ENCODE data around the gene HOPX. TPM values are rescaled to one million over a fixed set of nuclear protein-coding genes. Genes with fewer than 3 reads are reported as not detected.
A peak's percentile ranks its signal among the peaks of the same experiment; 100 is the strongest.

Gene HOPX
- polyA plus RNA-seq, 2 of the 4 experiments (the other 2 are of a cell fraction) = not detected

DNA sequence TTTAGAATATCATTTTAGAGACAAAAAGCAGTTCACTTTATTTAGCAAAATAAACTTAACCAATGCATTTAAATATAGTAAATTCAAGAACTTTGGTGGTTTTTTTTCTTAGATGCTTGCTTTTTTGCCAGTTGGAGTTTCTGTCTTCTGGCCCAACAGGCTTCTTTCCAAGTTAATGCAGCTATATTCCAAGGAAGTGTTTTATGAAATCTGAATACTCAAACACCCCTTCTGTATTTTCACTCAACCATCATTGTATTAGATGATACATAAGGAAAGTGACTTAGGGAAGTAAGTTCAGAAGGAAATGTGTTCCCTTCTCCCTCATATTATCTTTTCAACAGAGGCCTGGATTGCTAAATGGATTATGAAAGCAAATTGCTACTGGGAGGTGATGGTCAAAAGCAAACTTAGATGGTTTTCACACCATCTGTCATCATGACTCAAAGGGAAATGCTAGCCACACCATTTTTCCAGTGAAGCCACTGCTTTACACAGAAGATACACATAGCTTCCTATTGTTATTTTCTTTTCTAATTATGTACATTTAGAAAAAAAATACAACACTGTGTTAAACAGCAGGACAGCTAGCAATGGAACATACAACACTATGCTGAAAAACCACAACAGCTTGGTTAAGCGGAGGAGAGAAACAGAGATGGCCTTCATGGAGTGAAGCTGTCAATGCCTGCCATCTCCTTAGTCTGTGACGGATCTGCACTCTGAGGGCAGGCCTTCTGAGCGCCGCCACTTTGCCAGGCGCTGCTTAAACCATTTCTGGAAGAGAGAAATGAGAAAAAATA is 32.9 kb downstream of the HOPX start (continued):
- no peak for TF ChIP-seq RCOR1 (IDR thresholded peaks at IDR 0.05; ENCODE audit: low read depth, low read length)

DNA sequence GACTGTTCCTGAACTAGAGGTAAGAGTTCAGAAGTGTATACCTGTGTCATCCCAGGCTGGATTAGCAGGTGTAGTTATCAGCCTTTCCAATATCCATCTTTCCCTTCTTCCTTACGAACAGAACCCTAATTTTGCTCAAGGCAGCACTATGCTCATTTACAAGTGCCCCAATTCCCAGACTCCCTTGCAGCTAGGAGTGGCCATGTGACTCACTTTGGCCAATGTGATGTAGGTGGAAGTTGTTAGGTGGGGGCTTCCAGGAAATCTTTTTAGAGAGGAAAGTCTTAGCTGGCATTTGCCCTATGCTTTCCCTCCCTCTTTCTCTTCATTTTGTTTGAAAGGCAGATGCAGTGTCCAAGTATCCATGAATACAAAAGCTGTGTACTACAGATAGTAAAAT is 34.8 kb downstream of the HOPX start:
- no peak for DNase-seq (ENCODE audit: low read depth in 1 of 2, low spot score in 1 of 2)
- Histone ChIP-seq H3K4me2 (no peak overlapping the region), H3K27ac (no peak overlapping the region), H3K4me1 (peaks cover 4% of the 10 kb centered on the region; the same call in 2 of the 3 replicates), H3K4me3 (no peak overlapping the region), H3K9me3 (no peaks in the 10 kb centered on the region)
- FAIRE-seq = no peak
- TF ChIP-seq KDM1A (IDR thresholded peaks at IDR 0.05; ENCODE audit: low read depth) (no peak), POLR2AphosphoS2 (conservative IDR thresholded peaks at IDR 0.05; ENCODE audit: low read length) (no peak), ZNF302 (CRISPR knock-in tag; IDR thresholded peaks at IDR 0.05) (no peak), ZFP36 (IDR thresholded peaks at IDR 0.05; ENCODE audit: borderline replicate concordance, partially characterized antibody) (no peak), ZSCAN20 (CRISPR knock-in tag; IDR thresholded peaks at IDR 0.05) (no peak), FOSB (CRISPR knock-in tag; IDR thresholded peaks at IDR 0.05) (no peak)
- POLR2A ChIA-PET = no interaction called here
- CTCF ChIA-PET = no interaction called here
- 40% methylated on average over 1 of the region's 1 CpG for WGBS (ENCODE audit: missing lambda C conversion rate)
- no peak for ATAC-seq

DNA sequence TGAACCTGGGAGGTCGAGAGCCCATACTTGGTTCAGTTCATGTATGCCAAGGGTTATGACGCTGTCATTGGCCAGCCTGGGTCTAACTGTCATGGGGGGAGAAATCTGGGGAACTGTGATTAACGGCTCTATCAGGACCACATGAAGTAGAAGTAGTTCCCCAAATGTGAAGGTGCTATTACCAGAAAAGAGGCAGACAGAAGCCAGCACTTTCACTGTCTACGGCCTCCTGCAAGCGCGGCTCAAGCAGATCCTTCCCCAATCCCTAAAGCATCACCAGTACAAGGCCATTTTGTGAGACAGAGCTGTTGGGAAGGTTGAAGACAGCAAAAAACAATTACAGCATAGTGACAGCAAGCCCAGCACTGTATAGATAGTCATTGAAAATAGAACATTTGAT is 37.5 kb downstream of the HOPX start:
- FAIRE-seq = no peak
- Histone ChIP-seq H3K9me3 (no peaks in the 10 kb centered on the region), H3K4me2 (no peak overlapping the region), H3K27ac (no peak overlapping the region), H3K4me3 (no peak overlapping the region), H3K4me1 (peaks cover 13% of the 10 kb centered on the region)
- no peak for TF ChIP-seq RFX5 (IDR thresholded peaks at IDR 0.05)
- no peak for TF ChIP-seq MYC (IDR thresholded peaks at IDR 0.05; ENCODE audit: borderline replicate concordance, low read length)
- TF ChIP-seq, protein P1, sequence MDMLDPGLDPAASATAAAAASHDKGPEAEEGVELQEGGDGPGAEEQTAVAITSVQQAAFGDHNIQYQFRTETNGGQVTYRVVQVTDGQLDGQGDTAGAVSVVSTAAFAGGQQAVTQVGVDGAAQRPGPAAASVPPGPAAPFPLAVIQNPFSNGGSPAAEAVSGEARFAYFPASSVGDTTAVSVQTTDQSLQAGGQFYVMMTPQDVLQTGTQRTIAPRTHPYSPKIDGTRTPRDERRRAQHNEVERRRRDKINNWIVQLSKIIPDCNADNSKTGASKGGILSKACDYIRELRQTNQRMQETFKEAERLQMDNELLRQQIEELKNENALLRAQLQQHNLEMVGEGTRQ (IDR thresholded peaks at IDR 0.05) = no peak
- TF ChIP-seq HEYL (CRISPR knock-in tag; IDR thresholded peaks at IDR 0.05) = no peak
- TF ChIP-seq EP300 (IDR thresholded peaks at IDR 0.05) = no peak
- TF ChIP-seq TFCP2L1 (CRISPR knock-in tag; IDR thresholded peaks at IDR 0.05) = no peak
- no peak for TF ChIP-seq ZNF302 (CRISPR knock-in tag; IDR thresholded peaks at IDR 0.05)
- no peak for TF ChIP-seq TP53 (CRISPR knock-in tag; IDR thresholded peaks at IDR 0.05)
- TF ChIP-seq, protein P2, sequence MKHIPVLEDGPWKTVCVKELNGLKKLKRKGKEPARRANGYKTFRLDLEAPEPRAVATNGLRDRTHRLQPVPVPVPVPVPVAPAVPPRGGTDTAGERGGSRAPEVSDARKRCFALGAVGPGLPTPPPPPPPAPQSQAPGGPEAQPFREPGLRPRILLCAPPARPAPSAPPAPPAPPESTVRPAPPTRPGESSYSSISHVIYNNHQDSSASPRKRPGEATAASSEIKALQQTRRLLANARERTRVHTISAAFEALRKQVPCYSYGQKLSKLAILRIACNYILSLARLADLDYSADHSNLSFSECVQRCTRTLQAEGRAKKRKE (CRISPR knock-in tag; IDR thresholded peaks at IDR 0.05; ENCODE audit: low read depth) = no peak
- no peak for TF ChIP-seq HOXA7 (CRISPR knock-in tag; IDR thresholded peaks at IDR 0.05)
- TF ChIP-seq CHD4 (IDR thresholded peaks at IDR 0.05; ENCODE audit: borderline replicate concordance) = no peak
- CTCF ChIA-PET = no interaction called here
- DNase-seq (ENCODE audit: low read depth in 1 of 2, low spot score in 1 of 2) = no peak
- 84% methylated on average over 6 of the region's 6 CpGs for WGBS (ENCODE audit: missing lambda C conversion rate)
- no peak for ATAC-seq
- POLR2A ChIA-PET = no interaction called here

DNA sequence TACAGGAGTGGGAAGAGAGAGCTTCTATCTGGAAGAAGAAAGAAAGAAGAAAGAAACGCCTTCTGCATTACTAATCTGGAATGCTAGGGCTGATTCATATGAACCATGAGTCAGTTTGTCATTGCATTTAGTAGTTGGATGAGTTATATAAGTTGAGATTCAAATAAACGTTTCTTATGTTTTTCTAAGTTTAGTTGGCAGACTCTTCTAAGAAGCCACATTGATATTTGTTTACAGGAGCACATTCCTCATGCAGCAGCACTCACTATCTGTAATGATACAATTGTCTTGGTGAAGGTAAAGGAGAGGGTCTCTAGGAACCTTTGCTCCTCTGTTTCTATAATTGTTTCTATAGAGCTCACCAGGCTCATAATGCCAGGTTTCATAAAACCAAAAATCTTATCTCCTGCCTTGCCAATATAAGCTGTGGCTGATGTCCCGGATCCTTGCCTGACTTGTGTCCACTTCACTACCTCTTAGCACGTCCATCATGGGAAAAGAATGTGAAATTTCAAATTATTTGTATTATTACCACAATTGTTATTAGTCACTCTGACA is 39.5 kb downstream of the HOPX start:
- 5% methylated on average over 4 of the region's 4 CpGs for WGBS (ENCODE audit: missing lambda C conversion rate)
- Histone ChIP-seq H3K4me1 (peaks cover 13% of the 10 kb centered on the region), H3K27ac (peak overlapping the region; percentile 40 to 77; a peak in 4 of 6 replicates), H3K4me2 (peak overlapping the region; percentile 64), H3K9me3 (no peaks in the 10 kb centered on the region), H3K4me3 (no peak overlapping the region)
- peak; percentile 89 to 92 for ATAC-seq
- peak; percentile 62; the same call in 1 of the 2 replicates for TF ChIP-seq FOSL2 (IDR thresholded peaks at IDR 0.05)
- TF ChIP-seq FOSL2 (CRISPR knock-in tag; IDR thresholded peaks at IDR 0.05) = peak; percentile 74
- TF ChIP-seq RAD21 (conservative IDR thresholded peaks at IDR 0.05 in 1 of 2, IDR thresholded peaks at IDR 0.05 in 1 of 2) = no peak
- peak; percentile 73 for TF ChIP-seq JUNB (IDR thresholded peaks at IDR 0.05)
- TF ChIP-seq, protein P3, sequence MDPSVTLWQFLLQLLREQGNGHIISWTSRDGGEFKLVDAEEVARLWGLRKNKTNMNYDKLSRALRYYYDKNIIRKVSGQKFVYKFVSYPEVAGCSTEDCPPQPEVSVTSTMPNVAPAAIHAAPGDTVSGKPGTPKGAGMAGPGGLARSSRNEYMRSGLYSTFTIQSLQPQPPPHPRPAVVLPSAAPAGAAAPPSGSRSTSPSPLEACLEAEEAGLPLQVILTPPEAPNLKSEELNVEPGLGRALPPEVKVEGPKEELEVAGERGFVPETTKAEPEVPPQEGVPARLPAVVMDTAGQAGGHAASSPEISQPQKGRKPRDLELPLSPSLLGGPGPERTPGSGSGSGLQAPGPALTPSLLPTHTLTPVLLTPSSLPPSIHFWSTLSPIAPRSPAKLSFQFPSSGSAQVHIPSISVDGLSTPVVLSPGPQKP (IDR thresholded peaks at IDR 0.05; ENCODE audit: low read depth, low read length) = no peak
- TF ChIP-seq CEBPB (IDR thresholded peaks at IDR 0.05) = 0 out of 4 replicates have a peak, but pooled peaks of 1 of the 2 experiments have one; percentile 18
- DNase-seq (ENCODE audit: low read depth in 1 of 2, low spot score in 1 of 2) = peak; percentile 47 to 55
- POLR2A ChIA-PET = interaction anchor here (0.7 to 1.2 kb wide), 2 partner anchors 66 to 255 kb away, joined by 3 to 10 read pairs; partner anchors contain the start of gene AASDH
- FAIRE-seq = no peak
- CTCF ChIA-PET = interaction anchor here (0.7 to 1.8 kb wide), 8 partner anchors 10 to 289 kb away, joined by 3 to 7 read pairs (median 4); no protein-coding TSS in a partner anchor

All from A549 (cell line).